SK-N-MC (cell line): ENCODE results near the gene ATF3.

Experiments
- DNase-seq: peaks from one replicate; pipeline ENCODE4 v3.0.0-alpha.2; 2011; ENCODE audit warnings: low read depth, low spot score
- H3K27ac ChIP-seq: fragments of 200-600 bp; sonication (generic); 2 replicates; pipeline ENCODE4 v1.5.1; 2016; ENCODE audit warnings: mixed run types
- H3K36me3 ChIP-seq: fragments of 200-600 bp; sonication (generic); 2 replicates; pipeline ENCODE4 v1.6.1; 2017; ENCODE audit warnings: antibody characterized with exemption, low read length, mixed read lengths; ENCODE audit not compliant: insufficient read depth
- H3K4me3 ChIP-seq: fragments of 200-600 bp; sonication (generic); 2 replicates; pipeline ENCODE4 v1.5.1; 2016
- H3K9ac ChIP-seq: fragments of 200-600 bp; sonication (generic); 2 replicates; pipeline ENCODE4 v1.8.0; 2017; ENCODE audit warnings: mixed run types, mixed read lengths; ENCODE audit not compliant: insufficient read length
- H3K9me3 ChIP-seq: fragments of 200-600 bp; sonication (generic); 2 replicates; pipeline ENCODE4 v1.6.1; 2017; ENCODE audit warnings: low read depth, mild to moderate bottlenecking, antibody characterized with exemption, low read length, moderate library complexity, mixed read lengths
- EZH2 ChIP-seq: fragments of 200-600 bp; sonication (generic); IDR thresholded peaks from one replicate; pipeline ENCODE4 v1.6.1; 2017; ENCODE audit warnings: antibody characterized with exemption
- FOXP2 ChIP-seq: optimal IDR thresholded peaks from 2 replicates; pipeline ENCODE3; 2011; ENCODE audit warnings: mild to moderate bottlenecking, moderate library complexity; ENCODE audit not compliant: insufficient read depth; ENCODE audit errors: extremely low read length, control extremely low read depth
- POLR2AphosphoS5 ChIP-seq: IDR thresholded peaks from 2 replicates; pipeline ENCODE4 v1.6.1; 2012; ENCODE audit warnings: mild to moderate bottlenecking, low read depth, low read length, borderline replicate concordance

ATF3 gene

GRCh38 chr1:212566522-212567479 lies 41.8 kb upstream of the ATF3 start:
- TF ChIP-seq FOXP2 (no peak), POLR2AphosphoS5 (peak; percentile 34; the same call in 1 of the 2 replicates)
- Histone ChIP-seq H3K9me3 (no peaks in the 10 kb centered on the region), H3K4me3 (peak overlapping the region; percentile 76), H3K9ac (peak overlapping the region; percentile 71), H3K27ac (peak overlapping the region; percentile 92), H3K36me3 (no peaks in the 10 kb centered on the region)
- DNase-seq = peak; percentile 58

GRCh38 chr1:212567638-212568037 lies 40.9 kb upstream of the ATF3 start:
- peak overlapping the region; percentile 92 for H3K27ac ChIP-seq
- no peaks in the 10 kb centered on the region for H3K9me3 ChIP-seq
- TF ChIP-seq FOXP2 (no peak), EZH2 (no peak), POLR2AphosphoS5 (no peak)
- H3K9ac ChIP-seq = peak overlapping the region; percentile 71
- DNase-seq = no peak
- H3K36me3 ChIP-seq = no peaks in the 10 kb centered on the region
- H3K4me3 ChIP-seq = peak overlapping the region; percentile 76

GRCh38 chr1:212568978-212569537 lies 39.5 kb upstream of the ATF3 start:
- Histone ChIP-seq H3K36me3 (no peaks in the 10 kb centered on the region), H3K9ac (peak overlapping the region; percentile 39), H3K4me3 (0 out of 2 replicates have a peak overlapping the region, but pooled peaks have one; percentile 3), H3K9me3 (no peaks in the 10 kb centered on the region), H3K27ac (peak overlapping the region; percentile 38; the same call in 1 of the 2 replicates)
- TF ChIP-seq EZH2 (no peak), POLR2AphosphoS5 (no peak), FOXP2 (no peak)
- no peak for DNase-seq

GRCh38 chr1:212574732-212575131 lies 33.8 kb upstream of the ATF3 start:
- H3K9me3 ChIP-seq = no peaks in the 10 kb centered on the region
- TF ChIP-seq EZH2 = no peak
- no peak for TF ChIP-seq FOXP2
- no peak for TF ChIP-seq POLR2AphosphoS5
- H3K9ac ChIP-seq = no peak overlapping the region
- no peak for DNase-seq
- H3K27ac ChIP-seq = no peak overlapping the region
- no peaks in the 10 kb centered on the region for H3K36me3 ChIP-seq
- H3K4me3 ChIP-seq = no peak overlapping the region

- no peak for DNase-seq
- TF ChIP-seq POLR2AphosphoS5 = no peak
- TF ChIP-seq EZH2 = no peak
- no peak for TF ChIP-seq FOXP2
- H3K36me3 ChIP-seq = no peaks in the 10 kb centered on the region
- H3K9ac ChIP-seq = no peak overlapping the region
- no peaks in the 10 kb centered on the region for H3K9me3 ChIP-seq
- H3K4me3 ChIP-seq = no peak overlapping the region
- no peak overlapping the region for H3K27ac ChIP-seq
Observed at GRCh38 chr1:212575333-212575732, 33.2 kb upstream of the ATF3 start.

- TF ChIP-seq FOXP2 = no peak
- TF ChIP-seq EZH2 = no peak
- no peak for TF ChIP-seq POLR2AphosphoS5
- H3K9me3 ChIP-seq = no peaks in the 10 kb centered on the region
- DNase-seq = no peak
- H3K36me3 ChIP-seq = no peaks in the 10 kb centered on the region
- no peak overlapping the region for H3K9ac ChIP-seq
- H3K4me3 ChIP-seq = no peak overlapping the region
- H3K27ac ChIP-seq = no peak overlapping the region
Observed at GRCh38 chr1:212578041-212578440, 30.5 kb upstream of the ATF3 start.

DNA sequence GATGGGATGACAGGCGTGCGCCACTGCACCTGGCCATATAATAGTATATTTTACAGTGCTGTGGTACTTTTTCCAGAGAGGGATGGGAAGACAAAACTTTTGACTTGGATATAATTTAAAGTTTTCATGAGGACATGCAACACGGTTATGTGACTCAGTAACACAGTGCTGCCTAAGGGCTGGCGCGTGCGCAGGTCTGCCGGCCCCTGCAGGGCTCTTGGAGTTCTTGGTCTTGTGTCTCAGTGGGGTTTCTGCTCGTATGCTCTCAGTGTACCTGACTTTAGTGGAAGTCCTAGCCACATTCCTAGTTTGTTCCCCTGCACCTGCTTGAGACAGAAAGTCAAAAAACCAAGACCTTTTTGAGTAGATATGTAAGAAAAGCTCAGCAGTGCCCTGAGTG lies 27.5 kb upstream of the ATF3 start:
- H3K9me3 ChIP-seq = no peaks in the 10 kb centered on the region
- no peak for TF ChIP-seq FOXP2
- TF ChIP-seq EZH2 = no peak
- TF ChIP-seq POLR2AphosphoS5 = no peak
- DNase-seq = no peak
- no peak overlapping the region for H3K27ac ChIP-seq
- H3K9ac ChIP-seq = no peak overlapping the region
- H3K36me3 ChIP-seq = no peaks in the 10 kb centered on the region
- H3K4me3 ChIP-seq = no peak overlapping the region

- Histone ChIP-seq H3K36me3 (no peaks in the 10 kb centered on the region), H3K9me3 (no peaks in the 10 kb centered on the region), H3K4me3 (no peak overlapping the region), H3K27ac (no peak overlapping the region), H3K9ac (no peak overlapping the region)
- TF ChIP-seq POLR2AphosphoS5 (no peak), EZH2 (no peak)
- DNase-seq = no peak
Observed at GRCh38 chr1:212582291-212582690, 26.3 kb upstream of the ATF3 start.
